Suppressor macrophage (primary cell): ENCODE data around the gene PPP1R16B.

Source experiments
- DNase-seq, 4 experiments: peaks; one replicate each; pipeline ENCODE4 v3.0.0-alpha.2; 2020 to 2022
- total RNA-seq, 17 experiments: gene quantifications; one replicate each; lab custom pipeline; 2026; ENCODE audit warnings: mixed read lengths in 6 of 17, inconsistent platforms in 3 of 17; lab: John Stamatoyannopoulos, UW

Gene PPP1R16B
- total RNA-seq, result 0.19 to 3.9 (median 0.46) reads per million in 17 experiments

DNA sequence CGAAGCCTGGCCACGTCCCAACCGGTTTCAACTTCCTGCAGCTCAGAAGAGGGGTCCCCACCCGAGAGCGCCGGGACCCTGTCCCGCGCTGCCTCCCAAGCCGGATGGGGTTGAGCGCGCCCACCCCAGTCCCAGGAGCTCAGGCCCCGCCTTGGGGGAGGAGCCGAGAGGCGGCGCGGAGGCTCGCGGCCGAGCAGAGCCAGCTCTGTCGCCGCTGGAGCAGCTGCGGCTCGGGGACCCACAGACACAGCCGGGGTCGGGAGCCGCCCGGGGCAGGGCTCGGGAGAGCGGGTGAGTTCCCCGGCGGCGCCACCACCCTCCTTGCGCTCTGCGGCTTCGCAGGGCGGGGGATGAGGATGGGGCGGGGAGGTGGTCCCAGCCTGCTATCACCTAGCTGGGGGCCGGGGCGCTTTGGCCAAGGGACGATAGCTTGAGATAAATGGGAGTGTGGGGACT, at the start of gene PPP1R16B:
Gene PPP1R16B (plus strand): TSS at position 196 of the 456 bp plus-strand sequence. CDS start 30,229 bp downstream, outside the sequence.
- peak in 3 of 4 experiments; percentile 44 to 65 (median 52) for DNase-seq

DNA sequence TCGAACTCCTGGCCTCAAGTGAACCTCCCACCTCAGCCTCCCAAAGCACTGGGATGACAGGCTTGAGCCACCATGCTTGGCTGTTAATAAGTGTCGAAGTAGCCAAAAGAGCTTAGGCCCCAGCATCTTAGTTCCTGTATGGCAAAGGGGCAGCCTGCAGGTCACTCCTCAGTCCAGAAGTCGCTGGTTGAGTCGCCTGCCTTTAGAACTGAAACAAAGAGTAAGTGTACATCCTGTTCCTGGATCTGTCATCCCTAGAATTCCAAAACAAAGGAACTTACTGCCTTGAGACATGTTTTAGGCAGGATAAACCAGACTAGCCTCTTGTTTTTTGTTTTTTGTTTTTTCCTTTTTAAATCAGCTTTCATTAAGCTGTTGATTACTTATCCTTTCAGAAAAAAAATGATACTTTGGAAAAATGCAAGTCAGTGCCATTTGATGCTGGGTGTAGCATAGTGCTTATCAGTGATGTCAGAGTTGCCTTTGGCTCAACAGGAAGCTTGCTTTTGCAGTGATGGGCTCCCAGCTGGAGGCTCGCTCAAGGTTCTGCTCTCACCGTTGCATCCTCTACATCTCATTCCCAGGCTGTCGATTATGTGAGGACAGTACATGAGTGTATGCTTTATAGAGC, 48.2 kb upstream of the PPP1R16B start:
- DNase-seq, result no peak

GRCh38 chr20:38759106-38759505, 46.4 kb upstream of the PPP1R16B start:
- no peak for DNase-seq

- no peak for DNase-seq
Observed at GRCh38 chr20:38760978-38761377, 44.5 kb upstream of the PPP1R16B start.

DNA sequence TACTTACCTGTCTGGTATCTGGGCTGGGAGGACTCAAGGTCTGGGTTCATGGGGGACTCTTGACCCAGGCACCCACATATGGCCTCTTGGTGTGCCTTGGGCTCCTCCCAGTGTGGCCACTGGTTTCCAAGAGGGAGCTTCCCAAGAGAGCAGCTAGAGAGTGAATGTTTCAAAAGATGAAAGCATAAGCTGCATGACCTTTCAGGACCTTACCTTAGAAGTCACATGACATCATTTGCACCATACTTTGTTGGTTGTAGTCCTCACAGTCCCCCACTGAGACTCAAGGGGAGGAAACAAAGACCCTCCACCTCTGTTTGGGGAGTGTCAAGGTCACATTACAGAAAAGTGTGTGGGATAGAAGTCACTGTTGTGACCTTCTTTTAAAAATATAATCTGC, 43.3 kb upstream of the PPP1R16B start:
- DNase-seq, result no peak

DNA sequence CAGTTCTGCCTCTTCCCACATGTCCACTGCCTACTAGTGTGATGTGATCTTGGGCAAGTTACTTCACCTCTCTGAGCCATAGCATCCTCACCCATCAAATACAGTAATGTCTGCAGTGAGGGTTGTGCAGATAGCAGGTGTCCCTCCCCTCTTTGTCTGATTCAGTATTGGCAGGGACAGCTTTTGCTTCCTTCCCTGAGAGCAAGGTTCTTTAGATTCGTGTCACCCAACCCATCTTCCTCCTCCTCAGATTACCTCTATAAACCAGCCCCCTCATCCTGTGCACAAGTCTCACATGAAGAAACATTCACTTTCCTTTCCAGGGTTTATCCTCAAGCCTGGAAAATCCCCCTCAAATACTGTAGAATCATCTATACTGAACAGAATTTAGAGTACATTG, 41.9 kb upstream of the PPP1R16B start:
- DNase-seq, result peak in 1 of 4 experiments; percentile 16

- DNase-seq, result peak; percentile 68 to 84 (median 80)
Observed at GRCh38 chr20:38764567-38765318, 40.8 kb upstream of the PPP1R16B start.

- DNase-seq, result no peak
Observed at GRCh38 chr20:38766071-38766470, 39.4 kb upstream of the PPP1R16B start.

DNA sequence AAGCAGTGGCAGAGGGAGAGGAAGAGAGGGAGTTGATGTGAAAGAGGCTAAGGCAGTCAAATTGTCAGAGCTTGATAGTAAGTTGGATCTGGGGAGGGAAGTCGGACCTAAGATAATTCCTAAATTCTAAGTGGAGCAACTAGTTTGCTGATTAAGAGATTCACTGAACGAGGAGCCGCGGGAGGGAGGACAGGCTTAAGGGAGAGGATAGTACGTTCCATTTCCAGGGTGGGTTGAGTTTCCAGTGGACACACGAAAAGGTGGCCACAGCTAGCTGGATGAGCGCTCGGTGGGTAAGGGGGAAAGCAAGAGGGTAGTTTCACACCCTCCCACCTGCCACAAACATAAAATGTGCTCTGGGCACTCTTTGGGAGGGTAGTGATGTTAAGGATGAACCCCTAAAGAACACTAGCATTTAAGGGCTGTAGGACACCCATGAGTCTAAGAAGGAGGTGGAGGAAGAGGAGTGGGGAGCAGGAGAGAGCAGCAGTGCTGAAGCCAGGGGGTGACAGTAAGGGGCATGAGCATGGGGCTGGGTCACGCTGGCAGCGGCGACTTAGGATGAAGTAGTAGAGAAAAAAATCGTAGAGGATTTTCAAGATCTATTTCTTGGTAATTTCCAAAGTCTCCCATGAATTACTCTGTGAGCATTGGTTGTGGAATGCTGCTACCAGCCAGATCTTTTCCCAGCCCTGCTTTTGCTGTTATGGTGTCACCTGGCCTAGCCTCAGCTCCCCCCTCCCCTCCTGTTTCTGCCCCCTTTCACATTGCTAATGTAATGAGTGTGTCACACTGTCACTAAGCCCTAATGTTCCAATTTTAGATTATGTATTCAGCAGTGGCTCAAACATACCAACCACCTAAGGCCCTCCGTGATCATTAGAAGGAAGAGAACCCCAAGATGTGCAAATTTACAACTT, 35.9 kb upstream of the PPP1R16B start:
- no peak for DNase-seq

- no peak for DNase-seq
Observed at GRCh38 chr20:38770546-38770945, 35.0 kb upstream of the PPP1R16B start.

DNA sequence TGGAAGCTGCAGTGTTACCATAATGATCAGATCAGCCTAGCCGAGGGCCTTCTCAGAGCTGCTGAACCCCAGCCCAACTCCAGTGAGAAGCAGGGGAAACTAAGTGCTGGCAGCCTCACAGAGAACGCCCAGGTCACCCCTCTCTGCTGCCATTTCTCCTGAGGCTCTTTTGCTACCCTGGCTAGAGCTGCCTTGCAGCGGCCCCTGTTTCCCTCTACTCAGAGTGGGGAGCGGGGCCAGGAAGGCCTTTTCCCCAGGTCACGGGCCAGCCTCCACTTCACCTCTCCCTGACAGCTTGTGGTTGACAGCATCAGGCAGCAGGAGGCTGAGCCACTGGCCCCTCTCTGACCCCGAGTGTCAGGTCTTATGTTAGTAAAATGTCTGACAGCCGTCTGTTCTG, 34.5 kb upstream of the PPP1R16B start:
- no peak for DNase-seq

- no peak for DNase-seq
Observed at GRCh38 chr20:38771621-38772020, 33.9 kb upstream of the PPP1R16B start.

- no peak for DNase-seq
Observed at GRCh38 chr20:38774167-38774566, 31.3 kb upstream of the PPP1R16B start.

DNA sequence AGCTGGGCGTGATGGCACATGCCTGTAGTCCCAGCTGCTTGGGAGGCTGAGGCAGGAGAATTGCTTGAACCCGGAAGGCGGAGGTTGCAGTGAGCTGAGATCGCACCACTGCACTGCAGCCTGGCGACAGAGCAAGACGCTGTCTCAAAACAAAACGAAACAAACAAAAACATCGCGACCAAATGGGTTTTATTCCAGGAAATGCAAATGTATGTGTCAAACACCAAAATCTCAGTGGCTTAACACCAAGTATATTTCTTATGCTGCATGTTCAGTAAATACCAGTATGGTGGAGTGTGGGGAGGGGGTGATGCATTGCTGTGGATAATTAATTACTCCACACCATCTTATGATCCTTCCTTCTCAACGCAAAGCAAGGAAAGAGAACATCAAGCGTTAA, 29.1 kb upstream of the PPP1R16B start:
- DNase-seq, result no peak

GRCh38 chr20:38779247-38780097, 26.0 kb upstream of the PPP1R16B start:
- DNase-seq, result no peak

DNA sequence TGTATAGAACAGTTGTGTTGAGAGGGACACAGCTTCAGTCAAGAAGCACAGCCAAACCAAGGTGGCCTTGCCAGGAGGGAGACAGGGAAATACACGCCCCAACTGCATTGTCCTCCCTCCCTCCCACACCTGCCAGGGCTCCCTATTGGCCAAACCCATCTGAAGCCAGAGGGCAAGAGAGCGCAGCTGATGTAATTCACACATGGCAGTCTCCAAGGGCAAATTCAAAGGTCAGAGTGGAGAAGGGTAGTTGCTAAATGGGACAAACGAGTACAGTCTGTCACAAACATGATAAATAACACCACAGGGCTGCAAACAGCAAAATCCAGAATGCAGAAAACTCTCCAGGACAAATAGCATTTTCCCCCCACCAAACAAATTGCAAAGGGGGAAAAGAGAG, 23.2 kb upstream of the PPP1R16B start:
- no peak for DNase-seq

- DNase-seq, result no peak
Observed at GRCh38 chr20:38787870-38788269, 17.6 kb upstream of the PPP1R16B start.

DNA sequence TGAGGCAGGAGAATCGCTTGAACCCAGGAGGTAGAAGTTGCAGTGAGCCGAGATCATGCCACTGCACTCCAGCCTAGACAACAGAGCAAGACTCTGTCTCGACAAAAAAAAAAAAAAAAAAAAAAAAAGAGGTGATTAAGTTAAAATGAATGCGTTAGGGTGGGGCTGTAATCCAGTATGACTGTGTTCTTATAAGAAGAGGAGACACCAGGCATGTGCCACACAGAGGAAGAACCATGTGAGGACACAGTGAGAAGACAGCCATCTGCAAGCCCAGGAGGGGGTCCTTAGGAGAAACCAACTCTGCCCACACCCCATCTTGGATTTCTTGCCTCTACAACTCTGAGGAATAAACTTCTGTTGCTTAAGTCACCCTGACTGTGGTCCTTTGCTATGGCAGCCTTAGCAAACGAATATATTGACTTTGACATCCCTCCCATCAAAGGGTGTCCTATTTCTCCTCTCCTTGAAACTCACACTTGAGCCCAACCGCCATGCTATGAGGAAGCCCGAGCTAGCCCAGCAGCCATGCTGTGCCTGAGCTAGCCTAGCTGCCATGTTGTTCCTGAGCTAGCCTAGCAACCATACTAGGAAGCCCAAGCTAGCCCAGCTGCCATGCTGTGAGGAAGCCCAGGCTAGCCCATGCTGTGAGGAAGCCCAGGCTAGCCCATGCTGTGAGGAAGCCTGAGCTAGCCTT, 15.8 kb upstream of the PPP1R16B start:
- DNase-seq, result no peak

GRCh38 chr20:38790200-38791053, 15.1 kb upstream of the PPP1R16B start:
- DNase-seq, result peak in 2 of 4 experiments; percentile 58 to 59

- no peak for DNase-seq
Observed at GRCh38 chr20:38791291-38791690, 14.2 kb upstream of the PPP1R16B start.
